ENCODE data around the gene TEX11. TPM values are rescaled to one million over a fixed set of nuclear protein-coding genes. Genes with fewer than 3 reads are reported as not detected.
"Not testable (repeated sequence)": the region's sequence is repeated elsewhere in the genome, so short reads cannot be mapped to it uniquely, and the experiment has no call there.

TEX11 gene
- polyA plus RNA-seq, 6 donors from 2014 or later, result not detected

GRCh38 chrX:70834589-70834988 is 73.9 kb downstream of the TEX11 start:
- ATAC-seq (ENCODE audit: low read depth in 2 of 2), result no peak

GRCh38 chrX:70826715-70827114 is 81.8 kb downstream of the TEX11 start:
- Mint-ChIP-seq H3K27ac (no peak overlapping the region), H3K4me1 (no peaks in the 10 kb centered on the region), H3K4me3 (peak overlapping the region in 1 of 8 donors; percentile 61), H3K27me3 (peaks cover 12 to 31% (median 18%) of the 10 kb centered on the region in 3 donors), H3K9me3 (peaks cover 0 to 3% (median 0%) of the 10 kb centered on the region in 7 donors), H3K36me3 (no peaks in the 10 kb centered on the region)
- DNase-seq (no peak), ATAC-seq (ENCODE audit: low read depth in 2 of 2) (no peak)

More at GRCh38 chrX:70834589-70834988, 73.9 kb downstream of the TEX11 start:
- peaks cover 0 to 12% (median 2%) of the 10 kb centered on the region in 7 donors for H3K9me3 Mint-ChIP-seq
- no peak overlapping the region for H3K4me3 Mint-ChIP-seq
- no peaks in the 10 kb centered on the region for H3K4me1 Mint-ChIP-seq
- DNase-seq, result no peak
- H3K27ac Mint-ChIP-seq, result no peak overlapping the region
- no peaks in the 10 kb centered on the region for H3K36me3 Mint-ChIP-seq
- H3K27me3 Mint-ChIP-seq, result peaks cover 0 to 10% (median 0%) of the 10 kb centered on the region in 3 donors

GRCh38 chrX:70825366-70825765 is 83.1 kb downstream of the TEX11 start:
- Mint-ChIP-seq H3K4me1 (no peaks in the 10 kb centered on the region), H3K27me3 (peaks cover 12 to 28% (median 18%) of the 10 kb centered on the region in 3 donors), H3K36me3 (no peaks in the 10 kb centered on the region), H3K9me3 (peaks cover 0 to 11% (median 4%) of the 10 kb centered on the region in 7 donors), H3K27ac (no peak overlapping the region), H3K4me3 (no peak overlapping the region)
- no peak for DNase-seq
- ATAC-seq (ENCODE audit: low read depth in 2 of 2), result no peak

- Mint-ChIP-seq H3K4me3 (no peak overlapping the region), H3K36me3 (no peaks in the 10 kb centered on the region), H3K4me1 (no peaks in the 10 kb centered on the region), H3K9me3 (peaks cover 0 to 17% (median 8%) of the 10 kb centered on the region in 7 donors), H3K27me3 (peaks cover 0 to 9% (median 8%) of the 10 kb centered on the region in 3 donors), H3K27ac (no peak overlapping the region)
- no peak for ATAC-seq (ENCODE audit: low read depth in 2 of 2)
- DNase-seq, result no peak
These were observed 99.3 kb downstream of the TEX11 start for GRCh38 chrX:70808942-70809940.

- ATAC-seq (ENCODE audit: low read depth in 2 of 2) (no peak), DNase-seq (no peak)
- H3K27me3 Mint-ChIP-seq, result peaks cover 0 to 6% (median 4%) of the 10 kb centered on the region in 3 donors
- H3K4me3 Mint-ChIP-seq, result no peak overlapping the region
- no peaks in the 10 kb centered on the region for H3K36me3 Mint-ChIP-seq
- H3K4me1 Mint-ChIP-seq, result no peaks in the 10 kb centered on the region
- peaks cover 0 to 14% (median 0%) of the 10 kb centered on the region in 7 donors for H3K9me3 Mint-ChIP-seq
- H3K27ac Mint-ChIP-seq, result no peak overlapping the region
These were observed 102.4 kb downstream of the TEX11 start for GRCh38 chrX:70806081-70806480.

- not testable (repeated sequence) for H3K4me3 Mint-ChIP-seq; H3K36me3 Mint-ChIP-seq; H3K9me3 Mint-ChIP-seq; DNase-seq; H3K27ac Mint-ChIP-seq; ATAC-seq (ENCODE audit: low read depth in 2 of 2); H3K4me1 Mint-ChIP-seq; H3K27me3 Mint-ChIP-seq
These were observed 111.8 kb downstream of the TEX11 start for GRCh38 chrX:70796742-70797141.

- ATAC-seq (ENCODE audit: low read depth in 2 of 2) (no peak), DNase-seq (no peak)
- H3K27ac Mint-ChIP-seq, result no peak overlapping the region
- H3K4me3 Mint-ChIP-seq, result no peak overlapping the region
- H3K36me3 Mint-ChIP-seq, result no peaks in the 10 kb centered on the region
- H3K9me3 Mint-ChIP-seq, result no peaks in the 10 kb centered on the region
- no peaks in the 10 kb centered on the region for H3K4me1 Mint-ChIP-seq
- peaks cover 0 to 9% (median 0%) of the 10 kb centered on the region in 3 donors for H3K27me3 Mint-ChIP-seq
These were observed 134.3 kb downstream of the TEX11 start for GRCh38 chrX:70774223-70774622.

- no peak for ATAC-seq (ENCODE audit: low read depth in 2 of 2)
- H3K9me3 Mint-ChIP-seq, result no peaks in the 10 kb centered on the region
- H3K27ac Mint-ChIP-seq, result no peak overlapping the region
- peaks cover 0 to 9% (median 6%) of the 10 kb centered on the region in 3 donors for H3K27me3 Mint-ChIP-seq
- H3K36me3 Mint-ChIP-seq, result no peaks in the 10 kb centered on the region
- no peak overlapping the region for H3K4me3 Mint-ChIP-seq
- H3K4me1 Mint-ChIP-seq, result no peaks in the 10 kb centered on the region
- peak; percentile 1 for DNase-seq
These were observed 138.8 kb downstream of the TEX11 start for GRCh38 chrX:70769659-70770227.

GRCh38 chrX:70762285-70762684 is 146.2 kb downstream of the TEX11 start:
- H3K36me3 Mint-ChIP-seq, result no peaks in the 10 kb centered on the region
- no peak overlapping the region for H3K27ac Mint-ChIP-seq
- H3K4me1 Mint-ChIP-seq, result no peaks in the 10 kb centered on the region
- H3K27me3 Mint-ChIP-seq, result peaks cover 10 to 37% (median 12%) of the 10 kb centered on the region in 3 donors
- DNase-seq, result no peak
- no peak overlapping the region for H3K4me3 Mint-ChIP-seq
- H3K9me3 Mint-ChIP-seq, result no peaks in the 10 kb centered on the region
- no peak for ATAC-seq (ENCODE audit: low read depth in 2 of 2)

GRCh38 chrX:70755850-70756249 is 152.7 kb downstream of the TEX11 start:
- H3K4me3 Mint-ChIP-seq, result no peak overlapping the region
- H3K36me3 Mint-ChIP-seq, result peaks cover 0 to 4% of the 10 kb centered on the region in 2 donors
- DNase-seq (no peak), ATAC-seq (ENCODE audit: low read depth in 2 of 2) (no peak)
- peaks cover 6 to 54% (median 13%) of the 10 kb centered on the region in 3 donors for H3K27me3 Mint-ChIP-seq
- H3K9me3 Mint-ChIP-seq, result peaks cover 0 to 5% (median 0%) of the 10 kb centered on the region in 7 donors
- no peaks in the 10 kb centered on the region for H3K4me1 Mint-ChIP-seq
- no peak overlapping the region for H3K27ac Mint-ChIP-seq

GRCh38 chrX:70754169-70754848 is 154.2 kb downstream of the TEX11 start:
- H3K4me3 Mint-ChIP-seq, result no peak overlapping the region
- peaks cover 0 to 8% (median 2%) of the 10 kb centered on the region in 7 donors for H3K9me3 Mint-ChIP-seq
- DNase-seq (no peak), ATAC-seq (ENCODE audit: low read depth in 2 of 2) (no peak)
- peaks cover 0 to 4% of the 10 kb centered on the region in 2 donors for H3K36me3 Mint-ChIP-seq
- no peak overlapping the region for H3K27ac Mint-ChIP-seq
- no peaks in the 10 kb centered on the region for H3K4me1 Mint-ChIP-seq
- H3K27me3 Mint-ChIP-seq, result peaks cover 6 to 47% (median 8%) of the 10 kb centered on the region in 3 donors

- H3K4me1 Mint-ChIP-seq; H3K36me3 Mint-ChIP-seq; H3K27ac Mint-ChIP-seq; H3K4me3 Mint-ChIP-seq; DNase-seq; ATAC-seq (ENCODE audit: low read depth in 2 of 2): not testable (repeated sequence)
- peaks cover 0 to 16% (median 9%) of the 10 kb centered on the region in 7 donors for H3K9me3 Mint-ChIP-seq
- H3K27me3 Mint-ChIP-seq, result peaks cover 0 to 12% (median 5%) of the 10 kb centered on the region in 3 donors
These were observed 174.7 kb downstream of the TEX11 start for GRCh38 chrX:70733774-70734173.

- H3K4me1 Mint-ChIP-seq; H3K9me3 Mint-ChIP-seq; ATAC-seq (ENCODE audit: low read depth in 2 of 2); H3K36me3 Mint-ChIP-seq; H3K4me3 Mint-ChIP-seq; H3K27ac Mint-ChIP-seq; DNase-seq: not testable (repeated sequence)
- H3K27me3 Mint-ChIP-seq, result peaks cover 0 to 12% (median 5%) of the 10 kb centered on the region in 3 donors
These were observed 180.6 kb downstream of the TEX11 start for GRCh38 chrX:70727961-70728360.
